22Rv1 (cell line): ENCODE results near the gene COL6A3.

ENCODE experiments used
- CTCF ChIP-seq: fragments of 450-650 bp; IDR thresholded peaks from 2 replicates; pipeline ENCODE4 v1.5.1; 2017; ENCODE audit warnings: mild to moderate bottlenecking
- ZFX ChIP-seq: fragments of 450-650 bp; IDR thresholded peaks from 2 replicates; pipeline ENCODE4 v1.6.1; 2017; ENCODE audit warnings: antibody characterized with exemption, borderline replicate concordance

GRCh38 chr2:237459741-237460174 is 45.8 kb upstream of the COL6A3 start:
- TF ChIP-seq CTCF = no peak
- TF ChIP-seq ZFX = no peak
